WTC11 (cell line): ENCODE measurements around the gene CD40. TPM values are rescaled to one million over a fixed set of nuclear protein-coding genes. Genes with fewer than 3 reads are reported as not detected.

Source experiments
- ATAC-seq: fragments of 200-7000 bp; cut with Tn5 transposase; 2 replicates; pipeline ENCODE4 v1.10.0; 2021; ENCODE audit warnings: mild to moderate bottlenecking, moderate library complexity
- CTCF ChIA-PET: fragments of 300-600 bp; sonication (Branson Sonifier 250); formaldehyde crosslinking; loops from one replicate; lab custom pipeline; 2021; ENCODE audit warnings: antibody characterized with exemption; lab: Charles Lee
- POLR2A ChIA-PET: fragments of 350-600 bp; sonication (Branson Sonifier 250); formaldehyde crosslinking; loops from one replicate; lab custom pipeline; 2021; ENCODE audit warnings: antibody characterized with exemption; lab: Charles Lee
- DNase-seq: peaks from one replicate; pipeline ENCODE4 v3.0.0; 2021; ENCODE audit warnings: low spot score
- H3K27ac Mint-ChIP-seq: 2 replicates; pipeline ENCODE4 v1.8.0; 2021; ENCODE audit warnings: mixed read lengths
- H3K27me3 Mint-ChIP-seq: 2 replicates; pipeline ENCODE4 v1.8.0; 2021; ENCODE audit warnings: low read depth, mild to moderate bottlenecking, moderate library complexity, mixed read lengths
- H3K36me3 Mint-ChIP-seq: 2 replicates; pipeline ENCODE4 v1.8.0; 2021; ENCODE audit warnings: mixed read lengths
- H3K4me1 Mint-ChIP-seq: 2 replicates; pipeline ENCODE4 v1.8.0; 2022; ENCODE audit warnings: mixed read lengths
- H3K4me3 Mint-ChIP-seq: 2 replicates; pipeline ENCODE4 v1.8.0; 2021; ENCODE audit warnings: mild to moderate bottlenecking, moderate library complexity, mixed read lengths
- H3K9me3 Mint-ChIP-seq: 2 replicates; pipeline ENCODE4 v1.8.0; 2021; ENCODE audit warnings: mixed read lengths
- CBFB ChIP-seq: sonication (generic); formaldehyde crosslinking; IDR thresholded peaks from 2 replicates; pipeline ENCODE4 v1.8.1; 2022; ENCODE audit warnings: mild to moderate bottlenecking, low read depth, missing genetic modification reagents
- E2F1 ChIP-seq: sonication (generic); formaldehyde crosslinking; IDR thresholded peaks from 2 replicates; pipeline ENCODE4 v1.8.0; 2022; ENCODE audit warnings: mild to moderate bottlenecking, missing genetic modification reagents
- GABPB1 ChIP-seq: sonication (generic); formaldehyde crosslinking; IDR thresholded peaks from 2 replicates; pipeline ENCODE4 v1.8.1; 2023; ENCODE audit warnings: mild to moderate bottlenecking, missing genetic modification reagents
- HMGXB4 ChIP-seq: sonication (generic); formaldehyde crosslinking; IDR thresholded peaks from 2 replicates; pipeline ENCODE4 v1.8.1; 2023; ENCODE audit warnings: mild to moderate bottlenecking, moderate library complexity, missing genetic modification reagents
- OVOL2 ChIP-seq: fragments of 250-450 bp; sonication (Bioruptor Pico); IDR thresholded peaks from 2 replicates; pipeline ENCODE4 v1.9.0; 2021; ENCODE audit warnings: mild to moderate bottlenecking, borderline replicate concordance
- SP1 ChIP-seq: sonication (generic); formaldehyde crosslinking; conservative IDR thresholded peaks from 2 replicates; pipeline ENCODE4 v1.8.1; 2022; ENCODE audit warnings: missing genetic modification reagents
- TCF7 ChIP-seq: sonication (generic); formaldehyde crosslinking; IDR thresholded peaks from 2 replicates; pipeline ENCODE4 v1.8.0; 2022; ENCODE audit warnings: mild to moderate bottlenecking, low read depth, missing genetic modification reagents, moderate library complexity
- TEAD1 ChIP-seq: sonication (generic); formaldehyde crosslinking; IDR thresholded peaks from 2 replicates; pipeline ENCODE4 v1.8.0; 2022; ENCODE audit warnings: mild to moderate bottlenecking, missing genetic modification reagents
- ZBTB43 ChIP-seq: sonication (generic); formaldehyde crosslinking; IDR thresholded peaks from 2 replicates; pipeline ENCODE4 v1.8.1; 2023; ENCODE audit warnings: mild to moderate bottlenecking, missing genetic modification reagents
- ZNF121 ChIP-seq: sonication (generic); formaldehyde crosslinking; IDR thresholded peaks from 2 replicates; pipeline ENCODE4 v1.8.0; 2023; ENCODE audit warnings: missing genetic modification reagents
- ZNF263 ChIP-seq: sonication (generic); formaldehyde crosslinking; IDR thresholded peaks from 2 replicates; pipeline ENCODE4 v1.8.1; 2022; ENCODE audit warnings: low read depth, mild to moderate bottlenecking, moderate library complexity, missing genetic modification reagents
- ZNF317 ChIP-seq: sonication (generic); formaldehyde crosslinking; IDR thresholded peaks from 2 replicates; pipeline ENCODE4 v1.8.1; 2023; ENCODE audit warnings: low read depth, mild to moderate bottlenecking, moderate library complexity, missing genetic modification reagents, borderline replicate concordance
- ZNF425 ChIP-seq: fragments of 250-450 bp; sonication (Bioruptor Pico); conservative IDR thresholded peaks from 2 replicates; pipeline ENCODE4 v1.9.0; 2021; ENCODE audit warnings: mild to moderate bottlenecking
- ZNF671 ChIP-seq: fragments of 250-450 bp; sonication (Bioruptor Pico); IDR thresholded peaks from 2 replicates; pipeline ENCODE4 v1.8.0; 2021; ENCODE audit warnings: mild to moderate bottlenecking
- total RNA-seq: library from RNA; stranded (reverse); gene quantifications from 3 replicates; pipeline ENCODE4 v1.2.3, GENCODE V29; 2021
- TF ChIP-seq, protein P1 (sequence below): sonication (generic); formaldehyde crosslinking; IDR thresholded peaks from 2 replicates; pipeline ENCODE4 v1.8.0; 2022; ENCODE audit warnings: missing genetic modification reagents
- TF ChIP-seq, protein P2 (sequence below): sonication (generic); formaldehyde crosslinking; conservative IDR thresholded peaks from 2 replicates; pipeline ENCODE4 v1.8.1; 2023; ENCODE audit warnings: mild to moderate bottlenecking, low read depth, missing genetic modification reagents, moderate library complexity

The CD40 gene
- total RNA-seq, 1 experiment from 2014 or later = 14.8 TPM

DNA sequence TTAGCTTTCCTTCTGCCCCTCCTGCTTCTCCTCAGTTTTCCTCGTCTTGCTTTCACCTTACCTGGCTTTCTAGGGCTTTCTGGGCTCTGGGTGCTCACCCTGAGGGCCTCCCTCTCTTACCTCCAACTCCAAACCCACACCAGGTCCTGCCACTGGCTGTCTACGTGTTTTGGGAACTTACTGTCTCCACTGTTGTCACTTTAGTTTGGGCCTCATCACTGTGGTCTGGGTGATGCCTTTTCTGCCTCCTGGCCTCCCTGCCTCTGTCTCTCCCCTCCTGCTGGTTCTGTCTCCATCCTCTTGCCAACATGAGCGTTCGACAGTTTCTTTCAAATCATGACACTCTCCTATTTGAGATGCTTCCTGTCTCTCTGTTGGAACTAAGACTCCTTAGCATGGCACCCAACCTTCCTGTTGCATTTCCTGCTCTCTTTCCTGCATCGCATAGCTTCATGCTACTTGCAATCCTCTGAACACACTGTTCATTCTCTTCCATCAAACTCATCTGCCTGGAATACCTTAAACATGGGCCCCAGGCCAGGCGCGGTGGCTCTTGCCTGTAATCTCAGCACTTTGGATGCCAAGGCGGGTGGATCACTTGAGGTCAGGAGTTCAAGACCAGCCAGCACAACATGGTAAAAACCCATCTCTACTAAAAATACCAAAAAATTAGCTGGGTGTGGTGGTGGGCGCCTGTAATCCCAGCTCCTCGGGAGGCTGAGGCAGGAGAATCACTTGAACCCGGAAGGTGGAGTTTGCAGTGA, 5.5 kb downstream of the CD40 start (continued):
- TF ChIP-seq, protein P1, sequence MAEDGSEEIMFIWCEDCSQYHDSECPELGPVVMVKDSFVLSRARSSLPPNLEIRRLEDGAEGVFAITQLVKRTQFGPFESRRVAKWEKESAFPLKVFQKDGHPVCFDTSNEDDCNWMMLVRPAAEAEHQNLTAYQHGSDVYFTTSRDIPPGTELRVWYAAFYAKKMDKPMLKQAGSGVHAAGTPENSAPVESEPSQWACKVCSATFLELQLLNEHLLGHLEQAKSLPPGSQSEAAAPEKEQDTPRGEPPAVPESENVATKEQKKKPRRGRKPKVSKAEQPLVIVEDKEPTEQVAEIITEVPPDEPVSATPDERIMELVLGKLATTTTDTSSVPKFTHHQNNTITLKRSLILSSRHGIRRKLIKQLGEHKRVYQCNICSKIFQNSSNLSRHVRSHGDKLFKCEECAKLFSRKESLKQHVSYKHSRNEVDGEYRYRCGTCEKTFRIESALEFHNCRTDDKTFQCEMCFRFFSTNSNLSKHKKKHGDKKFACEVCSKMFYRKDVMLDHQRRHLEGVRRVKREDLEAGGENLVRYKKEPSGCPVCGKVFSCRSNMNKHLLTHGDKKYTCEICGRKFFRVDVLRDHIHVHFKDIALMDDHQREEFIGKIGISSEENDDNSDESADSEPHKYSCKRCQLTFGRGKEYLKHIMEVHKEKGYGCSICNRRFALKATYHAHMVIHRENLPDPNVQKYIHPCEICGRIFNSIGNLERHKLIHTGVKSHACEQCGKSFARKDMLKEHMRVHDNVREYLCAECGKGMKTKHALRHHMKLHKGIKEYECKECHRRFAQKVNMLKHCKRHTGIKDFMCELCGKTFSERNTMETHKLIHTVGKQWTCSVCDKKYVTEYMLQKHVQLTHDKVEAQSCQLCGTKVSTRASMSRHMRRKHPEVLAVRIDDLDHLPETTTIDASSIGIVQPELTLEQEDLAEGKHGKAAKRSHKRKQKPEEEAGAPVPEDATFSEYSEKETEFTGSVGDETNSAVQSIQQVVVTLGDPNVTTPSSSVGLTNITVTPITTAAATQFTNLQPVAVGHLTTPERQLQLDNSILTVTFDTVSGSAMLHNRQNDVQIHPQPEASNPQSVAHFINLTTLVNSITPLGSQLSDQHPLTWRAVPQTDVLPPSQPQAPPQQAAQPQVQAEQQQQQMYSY (CRISPR knock-in tag) = no peak
- TF ChIP-seq TEAD1 (CRISPR knock-in tag) (no peak), ZNF671 (no peak), ZNF263 (no peak), OVOL2 (CRISPR knock-in tag) (no peak), TCF7 (no peak), ZBTB43 (CRISPR knock-in tag) (no peak)

GRCh38 chr20:46126440-46127056, 8.4 kb downstream of the CD40 start:
- no peak overlapping the region for H3K27ac Mint-ChIP-seq
- POLR2A ChIA-PET = no interaction called here
- DNase-seq = no peak
- peaks cover 12% of the 10 kb centered on the region for H3K27me3 Mint-ChIP-seq
- TF ChIP-seq GABPB1 (CRISPR knock-in tag) = peak; percentile 30; the same call in 1 of the 2 replicates
- TF ChIP-seq ZNF425 (CRISPR knock-in tag) = no peak
- TF ChIP-seq, protein P2, sequence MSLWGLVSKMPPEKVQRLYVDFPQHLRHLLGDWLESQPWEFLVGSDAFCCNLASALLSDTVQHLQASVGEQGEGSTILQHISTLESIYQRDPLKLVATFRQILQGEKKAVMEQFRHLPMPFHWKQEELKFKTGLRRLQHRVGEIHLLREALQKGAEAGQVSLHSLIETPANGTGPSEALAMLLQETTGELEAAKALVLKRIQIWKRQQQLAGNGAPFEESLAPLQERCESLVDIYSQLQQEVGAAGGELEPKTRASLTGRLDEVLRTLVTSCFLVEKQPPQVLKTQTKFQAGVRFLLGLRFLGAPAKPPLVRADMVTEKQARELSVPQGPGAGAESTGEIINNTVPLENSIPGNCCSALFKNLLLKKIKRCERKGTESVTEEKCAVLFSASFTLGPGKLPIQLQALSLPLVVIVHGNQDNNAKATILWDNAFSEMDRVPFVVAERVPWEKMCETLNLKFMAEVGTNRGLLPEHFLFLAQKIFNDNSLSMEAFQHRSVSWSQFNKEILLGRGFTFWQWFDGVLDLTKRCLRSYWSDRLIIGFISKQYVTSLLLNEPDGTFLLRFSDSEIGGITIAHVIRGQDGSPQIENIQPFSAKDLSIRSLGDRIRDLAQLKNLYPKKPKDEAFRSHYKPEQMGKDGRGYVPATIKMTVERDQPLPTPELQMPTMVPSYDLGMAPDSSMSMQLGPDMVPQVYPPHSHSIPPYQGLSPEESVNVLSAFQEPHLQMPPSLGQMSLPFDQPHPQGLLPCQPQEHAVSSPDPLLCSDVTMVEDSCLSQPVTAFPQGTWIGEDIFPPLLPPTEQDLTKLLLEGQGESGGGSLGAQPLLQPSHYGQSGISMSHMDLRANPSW (CRISPR knock-in tag) = no peak
- H3K4me3 Mint-ChIP-seq = no peak overlapping the region
- peaks cover 24% of the 10 kb centered on the region for H3K36me3 Mint-ChIP-seq
- CTCF ChIA-PET = no interaction called here
- ATAC-seq = no peak
- H3K9me3 Mint-ChIP-seq = no peaks in the 10 kb centered on the region
- peaks cover 3% of the 10 kb centered on the region for H3K4me1 Mint-ChIP-seq

DNA sequence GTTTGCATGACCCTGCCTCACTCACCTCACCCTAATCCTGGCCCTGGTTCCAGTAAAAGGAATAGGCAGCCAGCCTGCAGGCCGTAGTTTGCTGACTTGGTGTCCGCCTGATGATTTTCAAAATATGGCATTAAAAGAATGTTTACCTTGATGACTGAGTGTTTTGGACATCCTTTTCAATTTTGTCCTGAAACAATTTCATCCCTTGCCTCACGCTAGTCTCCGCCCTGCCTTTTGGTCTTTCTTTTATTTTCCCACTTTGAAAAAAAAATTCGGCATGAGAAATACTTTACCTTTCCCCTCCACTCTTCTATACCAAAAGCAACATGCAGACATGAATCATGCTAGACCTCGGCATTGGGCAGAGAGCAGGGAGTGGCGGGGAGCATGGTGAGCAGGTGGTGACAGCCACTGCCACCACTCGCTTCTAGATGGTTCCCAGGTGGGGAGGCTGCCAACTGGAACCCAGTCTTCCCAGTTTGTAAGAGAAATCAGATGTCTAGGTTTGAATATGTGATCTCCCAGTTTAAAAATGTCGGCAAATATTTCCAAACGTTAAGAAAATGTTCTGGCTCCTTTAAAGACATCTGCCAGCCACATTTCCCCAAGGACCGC, 9.4 kb downstream of the CD40 start:
- ChIA-PET POLR2A (no interaction called here), CTCF (interaction anchor here (1.2 to 7.6 kb wide), 6 partner anchors 28 to 753 kb away, joined by 3 to 118 read pairs (median 11); no protein-coding TSS in a partner anchor)
- Mint-ChIP-seq H3K9me3 (no peaks in the 10 kb centered on the region), H3K36me3 (peaks cover 18% of the 10 kb centered on the region), H3K27ac (no peak overlapping the region), H3K4me3 (no peak overlapping the region), H3K27me3 (peaks cover 17% of the 10 kb centered on the region), H3K4me1 (peaks cover 3% of the 10 kb centered on the region)
- DNase-seq (no peak), ATAC-seq (no peak)
- TF ChIP-seq SP1 (no peak), E2F1 (no peak), CBFB (CRISPR knock-in tag) (no peak), ZNF317 (no peak), HMGXB4 (no peak), ZNF121 (CRISPR knock-in tag) (no peak), GABPB1 (CRISPR knock-in tag) (no peak)
